GM12878 (cell line): ENCODE measurements around the gene PGGT1B. TPM values are rescaled to one million over a fixed set of nuclear protein-coding genes. Genes with fewer than 3 reads are reported as not detected.

Source experiments
- CBFB ChIP-seq: IDR thresholded peaks from 2 replicates; pipeline ENCODE4 v1.6.1; 2016; ENCODE audit warnings: antibody characterized with exemption, low read depth
- MEF2A ChIP-seq: IDR thresholded peaks from 2 replicates; pipeline ENCODE4 v1.6.1; 2011; ENCODE audit warnings: low read depth, mild to moderate bottlenecking, low read length, moderate library complexity; ENCODE audit not compliant: insufficient read depth
- MXI1 ChIP-seq: fragments of 150-350 bp; IDR thresholded peaks from 2 replicates; pipeline ENCODE4 v1.6.1; 2011; ENCODE audit warnings: low read depth, mild to moderate bottlenecking, inconsistent platforms, low read length, improper control_type of control experiment
- NFIC ChIP-seq: IDR thresholded peaks from 2 replicates; pipeline ENCODE4 v1.6.1; 2012; ENCODE audit warnings: low read depth, mild to moderate bottlenecking, inconsistent platforms, low read length, moderate library complexity
- NFYB ChIP-seq: IDR thresholded peaks from 2 replicates; pipeline ENCODE4 v1.6.1; 2011; ENCODE audit warnings: low read depth, mild to moderate bottlenecking, low read length, improper control_type of control experiment, moderate library complexity; ENCODE audit not compliant: insufficient read depth
- RELB ChIP-seq: fragments of 450-650 bp; IDR thresholded peaks from 2 replicates; pipeline ENCODE4 v1.6.1; 2017; ENCODE audit warnings: low read depth, mild to moderate bottlenecking, moderate library complexity
- YBX1 ChIP-seq: fragments of 450-650 bp; IDR thresholded peaks from 2 replicates; pipeline ENCODE4 v1.6.1; 2016; ENCODE audit warnings: antibody characterized with exemption
- ZNF592 ChIP-seq: fragments of 450-650 bp; IDR thresholded peaks from 2 replicates; pipeline ENCODE4 v1.6.1; 2017; ENCODE audit warnings: mild to moderate bottlenecking, moderate library complexity
- polyA plus RNA-seq, 11 experiments: library from polyadenylated mRNA; depleted of rRNA in 4 of 11; unstranded in 6 of 11; stranded (reverse) in 5 of 11; fragments of >200 nt; fragmentation: Nextera tagmentation in 4 of 11; fragmentation: Illumina TruSeq in 1 of 11; extraction: Ambion mirVana in 4 of 11; extraction: Trizol in 1 of 11; gene quantifications; 1 replicate in 1 of 11; 2 replicates in 10 of 11; pipeline versions ENCODE4 v1.2.1 to v1.2.3, GENCODE V29; 2011 to 2016; ENCODE audit warnings: inconsistent platforms in 2 of 11, missing spikeins in 2 of 11, low read depth in 1 of 11
- total RNA-seq, 4 experiments: library from RNA; depleted of rRNA in 3 of 4; stranded (reverse); fragments of >200 nt in 3 of 4; fragmentation: Illumina TruSeq in 1 of 4; extraction: Trizol in 1 of 4; gene quantifications; 2 replicates each; pipeline versions ENCODE4 v1.2.1 to v1.2.3, GENCODE V29; 2013 to 2021

The PGGT1B gene
- total and polyA plus RNA-seq, 10 of the 15 experiments (the other 5 are each of a cell fraction or from before 2014, with no cell fraction given): 5.0 to 38.4 (median 13.9) TPM

- TF ChIP-seq CBFB (no peak), RELB (no peak), MEF2A (no peak), NFIC (no peak), NFYB (no peak), MXI1 (no peak), YBX1 (no peak), ZNF592 (no peak)
Measured at GRCh38 chr5:115179030-115179393, 83.7 kb downstream of the PGGT1B start (continued).
